Endodermal cell (in vitro differentiated cells): ENCODE measurements around the gene ZDHHC16. TPM values are rescaled to one million over a fixed set of nuclear protein-coding genes. Genes with fewer than 3 reads are reported as not detected.

Experiments
- DNase-seq: peaks from one replicate; pipeline ENCODE4 v3.0.0-alpha.2; 2017
- H3K27ac ChIP-seq: 2 replicates; pipeline ENCODE4 v1.5.1; 2013; ENCODE audit warnings: mild to moderate bottlenecking, low read depth, low read length, moderate library complexity
- H3K27me3 ChIP-seq: 2 replicates; pipeline ENCODE4 v1.6.1; 2013; ENCODE audit warnings: mild to moderate bottlenecking, low read length, moderate library complexity; ENCODE audit not compliant: insufficient read depth, control insufficient read depth, poor library complexity, severe bottlenecking
- H3K36me3 ChIP-seq: 2 replicates; pipeline ENCODE4 v1.7.0; 2013; ENCODE audit warnings: mild to moderate bottlenecking, low read length, moderate library complexity; ENCODE audit not compliant: control insufficient read depth, insufficient read depth
- H3K4me1 ChIP-seq: one replicate; pipeline ENCODE4 v1.7.0; 2013; ENCODE audit warnings: low read length; ENCODE audit not compliant: control insufficient read depth, insufficient read depth
- H3K4me3 ChIP-seq: 2 replicates; pipeline ENCODE4 v1.5.1; 2013; ENCODE audit warnings: mild to moderate bottlenecking, low read length, moderate library complexity
- H3K9ac ChIP-seq: 2 replicates; pipeline ENCODE4 v1.6.1; 2013; ENCODE audit warnings: mild to moderate bottlenecking, low read length, moderate library complexity; ENCODE audit not compliant: poor library complexity, severe bottlenecking; ENCODE audit errors: extremely low read depth
- H3K9me3 ChIP-seq: 2 replicates; pipeline ENCODE4 v1.6.1; 2013; ENCODE audit warnings: mild to moderate bottlenecking, low read length, moderate library complexity; ENCODE audit not compliant: control insufficient read depth
- H3K27ac Mint-ChIP-seq: 2 replicates; pipeline ENCODE4 v1.8.0; 2020; ENCODE audit warnings: mixed read lengths
- H3K27me3 Mint-ChIP-seq: 2 replicates; pipeline ENCODE4 v1.8.0; 2021; ENCODE audit warnings: mild to moderate bottlenecking, mixed read lengths; ENCODE audit not compliant: insufficient read depth
- H3K36me3 Mint-ChIP-seq: 2 replicates; pipeline ENCODE4 v1.8.0; 2020; ENCODE audit warnings: low read depth, mixed read lengths
- H3K4me1 Mint-ChIP-seq: 2 replicates; pipeline ENCODE4 v1.8.0; 2020; ENCODE audit warnings: mixed read lengths
- H3K4me3 Mint-ChIP-seq: 2 replicates; pipeline ENCODE4 v1.8.0; 2020; ENCODE audit warnings: mild to moderate bottlenecking, moderate library complexity, mixed read lengths
- H3K9me3 Mint-ChIP-seq: 2 replicates; pipeline ENCODE4 v1.8.0; 2020; ENCODE audit warnings: mild to moderate bottlenecking, mixed read lengths
- CTCF ChIP-seq: fragments of 200-600 bp; sonication (generic); conservative IDR thresholded peaks from 2 replicates; pipeline ENCODE4 v1.5.0; 2021; ENCODE audit warnings: antibody characterized with exemption, mild to moderate bottlenecking
- WGBS, 2 experiments: methylation state at CpG; one replicate each; pipeline versions ENCODE4 v1.1.5 to v1.1.7; 2013; ENCODE audit warnings: missing lambda C conversion rate in 2 of 2, mixed read lengths in 1 of 2; ENCODE audit not compliant: insufficient coverage in 1 of 2, insufficient read length in 1 of 2; 5-methylcytosine and 5-hydroxymethylcytosine counted together
- total RNA-seq, 2 donors: library from RNA; stranded (reverse); fragmentation: NEBNext Ultra II Directional in 1 of 2; extraction: Animal tissue kit (Norgen Biotek cat#: 25700) in 1 of 2; gene quantifications; 2 replicates in 1 of 2; 3 replicates in 1 of 2; pipeline ENCODE4 v1.2.1, GENCODE V29; 2021

Gene ZDHHC16
- total RNA-seq, 2 donors from 2014 or later = 44.5 to 53.6 TPM

- no peak overlapping the region for H3K9ac ChIP-seq
- no peaks in the 10 kb centered on the region for H3K9me3 ChIP-seq
- Mint-ChIP-seq H3K4me3 (peak overlapping the region; percentile 9), H3K36me3 (peaks cover 5% of the 10 kb centered on the region), H3K27ac (peak overlapping the region; percentile 67), H3K27me3 (peaks cover 5% of the 10 kb centered on the region), H3K9me3 (no peaks in the 10 kb centered on the region), H3K4me1 (peaks cover 25% of the 10 kb centered on the region)
- H3K27ac ChIP-seq = no peak overlapping the region
- no peak for TF ChIP-seq CTCF
- peak overlapping the region; percentile 64 for H3K4me3 ChIP-seq
- peaks cover 14% of the 10 kb centered on the region for H3K36me3 ChIP-seq
- peaks cover 7% of the 10 kb centered on the region for H3K4me1 ChIP-seq
- peaks cover 5% of the 10 kb centered on the region for H3K27me3 ChIP-seq
- peak; percentile 79 for DNase-seq
- WGBS, 2 experiments = 34 to 38% methylated on average over 6 to 7 of the region's 7 CpGs
Observed at GRCh38 chr10:97494863-97495506, 49.0 kb downstream of the ZDHHC16 start.

- Mint-ChIP-seq H3K27me3 (peaks cover 21% of the 10 kb centered on the region), H3K9me3 (no peaks in the 10 kb centered on the region), H3K4me3 (peak overlapping the region; percentile 94), H3K36me3 (peaks cover 6% of the 10 kb centered on the region), H3K4me1 (peaks cover 37% of the 10 kb centered on the region), H3K27ac (peak overlapping the region; percentile 78)
- Histone ChIP-seq H3K9ac (peak overlapping the region; percentile 70), H3K27ac (peak overlapping the region; percentile 83), H3K9me3 (no peaks in the 10 kb centered on the region), H3K27me3 (peaks cover 20% of the 10 kb centered on the region), H3K4me1 (peaks cover 7% of the 10 kb centered on the region), H3K4me3 (peak overlapping the region; percentile 98), H3K36me3 (peaks cover 14% of the 10 kb centered on the region)
- peak; percentile 88 for DNase-seq
- 1 to 2% methylated on average over 13 to 22 of the region's 22 CpGs for WGBS, 2 experiments
- TF ChIP-seq CTCF = no peak
Observed at GRCh38 chr10:97497572-97498075, 51.6 kb downstream of the ZDHHC16 start.

DNA sequence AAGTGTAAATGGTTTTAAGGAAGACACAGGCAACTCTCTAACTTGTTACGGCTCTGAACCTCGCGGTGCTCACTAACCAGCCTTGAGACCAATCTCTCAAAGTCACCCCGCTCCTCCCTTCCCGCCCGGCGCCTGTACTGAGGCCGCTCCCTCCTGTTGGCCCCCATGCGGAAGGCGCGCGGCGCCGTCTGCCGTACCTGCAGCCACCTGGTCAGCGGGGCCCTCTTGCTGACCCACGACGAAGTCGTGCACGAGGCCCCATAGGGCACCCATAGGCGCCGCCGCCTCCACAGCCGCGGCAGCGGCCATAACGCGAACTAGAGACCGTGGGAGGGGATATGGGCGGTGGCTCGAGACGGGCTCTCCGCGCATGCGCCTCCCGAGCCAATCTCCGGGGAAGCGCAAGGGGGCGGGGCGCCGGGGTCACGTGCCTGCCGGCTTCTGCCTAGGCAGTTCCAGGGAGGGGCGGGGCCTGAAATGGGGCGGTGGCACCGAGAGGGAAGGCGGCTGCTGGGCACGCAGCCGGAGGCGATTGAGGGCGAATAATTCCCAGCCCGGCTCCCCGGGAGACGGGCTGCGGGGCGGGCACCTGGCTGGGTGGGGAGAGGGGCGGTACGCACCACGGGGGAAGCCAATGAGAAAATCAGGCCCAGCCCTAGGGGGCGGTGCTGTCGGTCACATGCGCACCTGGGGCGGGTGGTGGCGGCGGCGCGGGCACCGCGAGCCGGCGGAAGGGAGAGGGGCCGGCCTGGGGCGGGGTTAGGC lies 52.3 kb downstream of the ZDHHC16 start, which contains the start of gene MMS19:
MMS19 (minus strand) TSS at position 347 of the 765 bp plus-strand sequence; CDS start at position 309, 38 bp downstream.
- peak within 1 kb of the TSS; percentile 70 for H3K9ac ChIP-seq
- H3K36me3 ChIP-seq = peaks cover 7% of the 10 kb centered on the region
- peak within 1 kb of the TSS; percentile 83 for H3K27ac ChIP-seq
- H3K4me3 ChIP-seq = peak within 1 kb of the TSS; percentile 98
- DNase-seq = peak; percentile 100
- H3K4me3 Mint-ChIP-seq = peak within 1 kb of the TSS; percentile 94
- no peak for TF ChIP-seq CTCF
- H3K27me3 Mint-ChIP-seq = peaks cover 21% of the 10 kb centered on the region
- H3K9me3 Mint-ChIP-seq = no peaks in the 10 kb centered on the region
- H3K9me3 ChIP-seq = no peaks in the 10 kb centered on the region
- H3K4me1 Mint-ChIP-seq = peaks cover 37% of the 10 kb centered on the region
- H3K27ac Mint-ChIP-seq = peak within 1 kb of the TSS; percentile 78
- 0% methylated on average over 7 to 73 of the region's 73 CpGs for WGBS, 2 experiments
- peaks cover 2% of the 10 kb centered on the region for H3K36me3 Mint-ChIP-seq
- H3K4me1 ChIP-seq = peaks cover 7% of the 10 kb centered on the region
- H3K27me3 ChIP-seq = peaks cover 20% of the 10 kb centered on the region
